HepG2 (cell line): ENCODE results near the gene SERPIND1. TPM values are rescaled to one million over a fixed set of nuclear protein-coding genes. Genes with fewer than 3 reads are reported as not detected.
A peak's percentile ranks its signal among the peaks of the same experiment; 100 is the strongest.
"Not testable (repeated sequence)": the region's sequence is repeated elsewhere in the genome, so short reads cannot be mapped to it uniquely, and the experiment has no call there.

Experiments used
- ATAC-seq: fragments of 200-7000 bp; cut with Tn5 transposase; 3 replicates; pipeline ENCODE4 v1.9.1; 2020; ENCODE audit warnings: mild to moderate bottlenecking, moderate library complexity
- BruUV-seq: library from RNA; stranded (reverse); fragments of 400-500 nt; replicated peaks from 2 replicates; lab custom pipeline; 2021; lab: Mats Ljungman, UMichigan
- CTCF ChIA-PET: fragments of 300-600 bp; formaldehyde crosslinking; extraction: SDS; loops from one replicate; lab custom pipeline; 2021; ENCODE audit warnings: low total read pairs, inconsistent platforms, low intra/inter-chr PET ratio; lab: Yijun Ruan, JAX
- POLR2A ChIA-PET: fragments of 350-600 bp; sonication (Branson Sonifier 250); formaldehyde crosslinking; loops from one replicate; lab custom pipeline; 2020; ENCODE audit warnings: antibody characterized with exemption, inconsistent platforms; lab: Yijun Ruan, JAX
- DNase-seq: peaks from one replicate; pipeline ENCODE4 v3.0.0-alpha.2; 2015; ENCODE audit warnings: low spot score
- FAIRE-seq: peaks from 3 replicates; lab custom pipeline; 2011; peaks lifted over from hg19 to GRCh38; lab: Jason Lieb, UNC
- H2AFZ ChIP-seq: one replicate; pipeline ENCODE4 v1.6.1; 2011; ENCODE audit warnings: low read length, inconsistent platforms
- H3K27ac ChIP-seq: fragments of 300-600 bp; 3 replicates; pipeline ENCODE4 v1.8.0; 2011; ENCODE audit warnings: mixed run types, mild to moderate bottlenecking, mixed read lengths, low read length, inconsistent platforms; ENCODE audit not compliant: insufficient read depth; ENCODE audit errors: extremely low read length
- H3K27me3 ChIP-seq, 2 experiments: fragments of 200-600 bp in 1 of 2; 2 replicates in 1 of 2; 3 replicates in 1 of 2; pipeline versions ENCODE4 v1.6.0 to v1.8.0; 2011; ENCODE audit warnings: low read length in 2 of 2, mild to moderate bottlenecking in 2 of 2, moderate library complexity in 2 of 2, inconsistent platforms in 1 of 2; ENCODE audit not compliant: insufficient read depth in 2 of 2, control insufficient read depth in 1 of 2
- H3K36me3 ChIP-seq, 2 experiments: fragments of 200-600 bp in 1 of 2; replicated peaks in 1 of 2; 2 replicates in 1 of 2; 3 replicates in 1 of 2; pipeline versions ENCODE4 v1.5.1 to v1.8.0; 2011; ENCODE audit warnings: low read length in 2 of 2, inconsistent platforms in 1 of 2; ENCODE audit not compliant: insufficient read depth in 2 of 2, control insufficient read depth in 1 of 2
- H3K4me1 ChIP-seq: 2 replicates; pipeline ENCODE4 v1.5.1; 2012; ENCODE audit warnings: low read length, inconsistent platforms; ENCODE audit not compliant: insufficient read depth
- H3K4me2 ChIP-seq: 2 replicates; pipeline ENCODE4 v1.6.0; 2011; ENCODE audit warnings: low read depth, low read length, inconsistent platforms
- H3K4me3 ChIP-seq, 3 experiments: fragments of 200-600 bp in 1 of 3; sonication (generic), shearing (Covaris generic) in 1 of 3; replicated peaks in 1 of 3; 2 replicates each; pipeline ENCODE4 v1.5.1; 2011 to 2016; ENCODE audit warnings: low read length in 3 of 3, inconsistent platforms in 2 of 3, low read depth in 2 of 3, mild to moderate bottlenecking in 2 of 3, control low read depth in 1 of 3, mixed read lengths in 1 of 3; ENCODE audit not compliant: insufficient read depth in 1 of 3
- H3K79me2 ChIP-seq: one replicate; pipeline ENCODE4 v1.6.1; 2011; ENCODE audit warnings: low read length, inconsistent platforms; ENCODE audit not compliant: insufficient read depth
- H3K9ac ChIP-seq: 2 replicates; pipeline ENCODE4 v1.6.0; 2011; ENCODE audit warnings: mild to moderate bottlenecking, low read depth, low read length, inconsistent platforms; ENCODE audit not compliant: insufficient read depth
- H3K9me3 ChIP-seq: 2 replicates; pipeline ENCODE4 v1.5.1; 2012; ENCODE audit warnings: mild to moderate bottlenecking, low read length
- H4K20me1 ChIP-seq: 2 replicates; pipeline ENCODE4 v1.6.0; 2011; ENCODE audit warnings: inconsistent platforms, mild to moderate bottlenecking, low read length, moderate library complexity; ENCODE audit not compliant: insufficient read depth
- BRCA1 ChIP-seq: sonication (generic); formaldehyde crosslinking; IDR thresholded peaks from 2 replicates; pipeline ENCODE4 v1.4.0; 2020; ENCODE audit warnings: missing genetic modification reagents
- HNF4G ChIP-seq, 2 experiments: sonication (generic) in 1 of 2; formaldehyde crosslinking in 1 of 2; IDR thresholded peaks; 2 replicates each; pipeline versions ENCODE4 v1.4.0 to v1.6.1; 2011 to 2020; ENCODE audit warnings: borderline replicate concordance in 2 of 2, low read depth in 2 of 2, mild to moderate bottlenecking in 2 of 2, low read length in 1 of 2, missing genetic modification reagents in 1 of 2, moderate library complexity in 1 of 2
- HNRNPUL1 ChIP-seq: fragments of 200-400 bp; formaldehyde crosslinking; IDR thresholded peaks from 2 replicates; pipeline ENCODE4 v1.6.1; 2017; ENCODE audit warnings: low read depth, mild to moderate bottlenecking, low read length, moderate library complexity
- PTBP1 ChIP-seq: fragments of 200-400 bp; formaldehyde crosslinking; IDR thresholded peaks from 2 replicates; pipeline ENCODE4 v1.6.1; 2018; ENCODE audit warnings: low read length, low read depth; ENCODE audit not compliant: poor library complexity, severe bottlenecking
- SNAI1 ChIP-seq: sonication (generic); formaldehyde crosslinking; IDR thresholded peaks from 2 replicates; pipeline ENCODE4 v1.5.0; 2020; ENCODE audit warnings: mild to moderate bottlenecking, missing genetic modification reagents, borderline replicate concordance
- WGBS: methylation state at CpG from one replicate; pipeline ENCODE4 v1.1.6; 2017; ENCODE audit warnings: low lambda C conversion rate; 5-methylcytosine and 5-hydroxymethylcytosine counted together
- in situ Hi-C: cut with HindIII; loops from 2 replicates; pipeline ENCODE4 v1.10.0; 2017; ENCODE audit warnings: low pct_unique_long_range_greater_than_20kb; ENCODE audit not compliant: extremely low pct_ligation_motif_present
- intact Hi-C: fragments of 100-400 bp; cut with micrococcal nuclease; formaldehyde crosslinking; loops from one replicate; pipeline ENCODE4 v1.10.0; 2022; ENCODE audit not compliant: unreplicated experiment
- polyA plus RNA-seq, 8 experiments: library from polyadenylated mRNA; depleted of rRNA in 3 of 8; stranded (reverse) in 7 of 8; unstranded in 1 of 8; fragments of >200 nt; fragmentation: Illumina TruSeq in 4 of 8; extraction: Trizol in 4 of 8; gene quantifications; 2 replicates each; pipeline versions ENCODE4 v1.2.1 to v1.2.3, GENCODE V29; 2011 to 2016; ENCODE audit warnings: low read depth in 4 of 8, missing spikeins in 1 of 8, mixed read lengths in 1 of 8; ENCODE audit not compliant: insufficient read depth in 1 of 8
- total RNA-seq, 5 experiments: library from RNA; depleted of rRNA; stranded (reverse); fragments of >200 nt; fragmentation: Illumina TruSeq; extraction: Trizol; gene quantifications; 2 replicates each; pipeline ENCODE4 v1.2.3, GENCODE V29; 2016; ENCODE audit warnings: low read depth in 1 of 5
- TF ChIP-seq, protein P1 (sequence below): sonication (generic); formaldehyde crosslinking; IDR thresholded peaks from 2 replicates; pipeline ENCODE4 v1.4.0; 2020; ENCODE audit warnings: mild to moderate bottlenecking, low read depth, missing genetic modification reagents

SERPIND1 gene
- total and polyA plus RNA-seq, 2 of the 13 experiments (the other 11 are each of a cell fraction or from before 2014, with no cell fraction given) = 111 to 350 TPM

DNA sequence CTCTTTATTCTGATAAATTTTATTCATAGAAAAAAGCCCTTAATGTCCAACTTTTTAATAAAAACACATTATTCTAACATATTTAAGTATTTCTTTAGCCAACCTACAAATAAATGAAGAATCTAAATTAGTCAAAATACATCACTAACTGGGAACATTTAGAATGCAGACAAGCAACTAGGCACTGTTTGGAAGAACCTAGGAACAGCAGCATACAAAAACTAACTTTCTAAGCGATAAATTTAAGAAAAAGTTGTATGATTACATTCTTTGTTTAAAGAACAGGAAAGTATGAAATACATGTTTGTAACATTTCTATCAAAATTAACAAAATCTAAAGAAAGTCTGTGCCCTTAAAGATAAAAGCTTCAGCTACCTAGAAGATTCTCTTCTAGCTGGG is 49.4 kb downstream of the SERPIND1 start (continued):
- TF ChIP-seq, protein P1, sequence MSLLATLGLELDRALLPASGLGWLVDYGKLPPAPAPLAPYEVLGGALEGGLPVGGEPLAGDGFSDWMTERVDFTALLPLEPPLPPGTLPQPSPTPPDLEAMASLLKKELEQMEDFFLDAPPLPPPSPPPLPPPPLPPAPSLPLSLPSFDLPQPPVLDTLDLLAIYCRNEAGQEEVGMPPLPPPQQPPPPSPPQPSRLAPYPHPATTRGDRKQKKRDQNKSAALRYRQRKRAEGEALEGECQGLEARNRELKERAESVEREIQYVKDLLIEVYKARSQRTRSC (CRISPR knock-in tag) = no peak

DNA sequence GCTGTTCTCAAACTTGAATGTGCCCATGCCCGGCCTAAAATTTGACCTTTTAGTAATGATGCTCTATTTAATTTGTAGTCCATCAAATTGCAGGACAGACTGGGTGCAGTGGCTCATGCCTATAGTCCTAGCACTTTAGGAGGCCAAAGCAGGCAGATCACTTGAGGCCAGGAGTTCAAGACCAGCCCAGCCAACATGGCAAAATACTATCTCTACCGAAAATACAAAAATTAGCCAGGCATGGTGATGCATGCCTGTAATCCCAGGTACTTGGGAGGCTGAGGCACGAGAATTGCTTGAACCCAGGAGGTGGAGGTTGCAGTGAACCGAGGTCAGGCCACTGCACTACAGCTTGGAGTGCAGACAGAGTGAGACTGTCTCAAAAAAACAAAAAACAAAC is 51.3 kb downstream of the SERPIND1 start:
- H4K20me1 ChIP-seq, H3K4me3 ChIP-seq, DNase-seq, H3K4me2 ChIP-seq, POLR2A ChIA-PET, H3K27ac ChIP-seq, CTCF ChIA-PET, in situ Hi-C loops, FAIRE-seq, H3K9me3 ChIP-seq, intact Hi-C loops, ATAC-seq, H3K79me2 ChIP-seq, H3K27me3 ChIP-seq, H3K9ac ChIP-seq, H2AFZ ChIP-seq, BruUV-seq: not testable (repeated sequence)
- Histone ChIP-seq H3K4me1 (peaks cover 33% of the 10 kb centered on the region), H3K36me3 (peaks cover 2 to 22% of the 10 kb centered on the region in 2 experiments)
- WGBS = 98% methylated on average over 4 of the region's 4 CpGs

- Histone ChIP-seq H3K79me2 (no peaks in the 10 kb centered on the region), H3K27me3 (no peaks in the 10 kb centered on the region), H3K4me3 (no peak overlapping the region), H3K9ac (no peak overlapping the region), H4K20me1 (no peaks in the 10 kb centered on the region), H3K36me3 (peaks cover 5 to 22% of the 10 kb centered on the region in 2 experiments; a peak in 4 of 5 replicates), H3K4me1 (peaks cover 33% of the 10 kb centered on the region), H3K9me3 (no peaks in the 10 kb centered on the region), H3K27ac (peak overlapping the region; percentile 53), H3K4me2 (no peak overlapping the region), H2AFZ (no peak overlapping the region)
- in situ Hi-C loops (no loop called here), intact Hi-C loops (no loop called here)
- no peak for FAIRE-seq
- WGBS = 99% methylated on average over 6 of the region's 6 CpGs
- ChIA-PET POLR2A (no interaction called here), CTCF (no interaction called here)
- no peak for ATAC-seq
- TF ChIP-seq SNAI1 = no peak
- TF ChIP-seq HNRNPUL1 = no peak
- no peak for TF ChIP-seq BRCA1 (CRISPR knock-in tag)
- TF ChIP-seq PTBP1 = no peak
- no peak for TF ChIP-seq HNF4G (IDR thresholded peaks at IDR 0.05; ENCODE audit: borderline replicate concordance, low read depth, low read length)
- TF ChIP-seq HNF4G (CRISPR knock-in tag; IDR thresholded peaks at IDR 0.05; ENCODE audit: borderline replicate concordance, low read depth) = no peak
- DNase-seq = no peak
- BruUV-seq = no TSS peak
Measured at GRCh38 chr22:20825624-20826023, 51.7 kb downstream of the SERPIND1 start.
